ENCODE results near the gene PKHD1. TPM values are rescaled to one million over a fixed set of nuclear protein-coding genes. Genes with fewer than 3 reads are reported as not detected.

PKHD1 gene
- polyA plus RNA-seq, 1 donor = 4.3 TPM

Other genes with a start within 250 kb of the PKHD1 start
- gene IL17A, start 98.8 kb upstream of the PKHD1 start, polyA plus RNA-seq (ENCODE audit: insufficient read length) = not detected
- not detected for gene IL17F, start 156.9 kb upstream of the PKHD1 start, polyA plus RNA-seq (ENCODE audit: insufficient read length)
- 35.2 TPM for gene MCM3, start 197.1 kb upstream of the PKHD1 start, polyA plus RNA-seq (ENCODE audit: insufficient read length)

Measured in forelimb muscle (tissue), 1 donor.